NCI-H2196 treated with DMSO at 0.1 percent for 48 hours (cell line): ENCODE data around the gene CDA.

Source experiments
- DNase-seq: peaks from one replicate; lab custom pipeline; 2025; ENCODE audit not compliant: unreplicated experiment; lab: John Stamatoyannopoulos, UW

CDA gene

DNA sequence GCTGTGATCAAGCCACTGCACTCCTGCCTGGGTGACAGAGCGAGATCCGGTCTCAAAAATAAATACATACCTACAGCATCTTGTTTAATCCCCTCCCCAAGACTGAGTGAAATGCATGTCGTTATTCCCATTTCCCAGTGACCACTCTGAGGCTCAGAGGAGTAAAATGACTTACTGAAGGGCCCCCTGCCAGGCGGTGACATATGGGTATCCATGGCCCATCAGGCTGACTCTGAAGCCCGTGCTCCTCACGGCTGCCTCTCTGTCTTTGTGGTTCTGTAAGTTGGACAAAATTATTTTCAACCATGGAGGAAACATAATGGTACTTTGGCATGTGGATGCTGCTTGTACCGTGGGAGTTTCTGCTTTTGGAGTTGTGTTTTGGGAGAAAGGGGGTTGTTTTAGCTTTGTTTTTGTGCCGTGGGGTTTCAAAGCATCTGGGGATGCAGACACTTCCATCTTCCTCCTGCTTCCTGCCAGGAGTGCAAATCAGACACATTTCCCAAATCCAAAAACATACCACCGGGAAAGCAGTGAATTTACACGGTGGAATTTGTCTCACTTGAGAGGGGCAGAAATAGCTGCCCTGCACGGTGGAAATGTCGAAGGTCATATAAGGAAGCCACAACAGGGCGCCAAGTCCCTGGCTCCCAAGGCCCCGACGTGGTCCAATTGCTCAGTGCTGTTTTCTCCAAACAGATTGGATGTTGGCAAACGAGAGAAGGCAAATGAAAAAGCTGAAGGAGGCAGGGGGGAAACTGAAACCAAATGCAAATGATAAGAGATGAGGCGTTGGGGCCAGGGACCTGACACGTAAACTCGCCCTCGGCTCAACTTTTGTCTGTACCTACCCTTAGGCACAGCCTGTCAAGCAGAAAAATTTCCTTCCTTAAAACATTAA, 27.3 kb downstream of the CDA start:
- DNase-seq: no peak

DNA sequence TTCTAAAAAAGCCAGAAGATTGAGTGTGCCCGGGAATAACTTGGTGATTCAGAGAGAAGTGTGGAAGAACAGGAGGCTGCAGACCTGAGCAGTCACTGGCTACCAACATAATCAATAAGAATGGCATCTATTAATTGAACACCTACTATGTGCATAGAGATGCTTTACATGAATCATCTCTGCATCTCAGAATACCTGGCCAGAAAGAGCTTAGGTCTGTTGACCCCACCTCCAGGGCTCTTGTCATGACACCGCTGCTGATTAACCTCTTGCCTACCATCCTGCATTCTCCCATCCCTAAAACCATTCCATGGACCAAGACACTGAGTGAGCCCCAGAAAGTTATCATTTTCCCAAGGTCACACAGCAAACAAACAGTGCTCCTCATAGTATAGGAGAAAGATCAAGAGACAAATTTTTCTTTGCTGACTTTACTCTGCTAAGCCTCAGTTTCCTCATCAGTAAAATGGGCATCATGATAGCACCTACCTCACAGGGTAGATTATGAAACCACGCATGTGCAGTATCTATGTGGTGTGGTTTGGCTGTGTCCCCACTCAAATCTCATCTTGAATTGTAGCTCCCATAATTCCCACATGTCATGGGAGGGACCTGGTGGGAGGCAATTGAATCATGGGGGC, 28.1 kb downstream of the CDA start:
- DNase-seq: no peak

DNA sequence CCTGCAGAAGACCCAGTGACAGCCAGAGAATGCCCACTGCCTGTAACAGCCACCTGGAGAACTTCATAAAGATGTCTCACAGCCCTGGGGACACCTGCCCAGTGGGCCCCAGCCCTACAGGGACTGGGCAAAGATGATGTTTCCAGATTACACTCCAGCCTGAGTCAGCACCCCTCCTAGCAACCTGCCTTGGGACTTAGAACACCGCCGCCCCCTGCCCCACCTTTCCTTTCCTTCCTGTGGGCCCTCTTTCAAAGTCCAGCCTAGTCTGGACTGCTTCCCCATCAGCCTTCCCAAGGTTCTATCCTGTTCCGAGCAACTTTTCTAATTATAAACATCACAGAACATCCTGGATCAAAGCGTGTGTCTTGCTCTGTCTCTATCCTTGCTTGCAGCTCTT, 29.7 kb downstream of the CDA start:
- DNase-seq: no peak

DNA sequence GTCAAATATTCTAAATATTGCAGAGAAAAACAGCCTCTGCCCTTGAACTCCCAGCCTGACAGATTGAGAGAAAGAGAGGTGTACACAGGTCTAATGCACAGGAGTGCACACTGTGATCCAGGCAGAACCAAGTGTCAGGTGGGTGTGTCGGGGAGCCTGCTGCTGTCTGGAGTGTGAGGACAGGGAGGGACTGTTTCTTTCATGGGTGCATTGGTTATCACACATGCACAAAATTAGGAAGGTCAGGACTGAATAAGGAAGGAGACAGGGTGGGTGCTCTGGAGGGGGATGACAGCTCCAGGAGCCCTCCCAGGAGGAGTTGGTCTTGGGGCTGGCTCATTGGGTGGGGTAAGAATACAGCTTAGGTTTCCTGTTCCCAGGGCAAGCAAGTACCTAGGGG, 31.1 kb downstream of the CDA start:
- no peak for DNase-seq

DNA sequence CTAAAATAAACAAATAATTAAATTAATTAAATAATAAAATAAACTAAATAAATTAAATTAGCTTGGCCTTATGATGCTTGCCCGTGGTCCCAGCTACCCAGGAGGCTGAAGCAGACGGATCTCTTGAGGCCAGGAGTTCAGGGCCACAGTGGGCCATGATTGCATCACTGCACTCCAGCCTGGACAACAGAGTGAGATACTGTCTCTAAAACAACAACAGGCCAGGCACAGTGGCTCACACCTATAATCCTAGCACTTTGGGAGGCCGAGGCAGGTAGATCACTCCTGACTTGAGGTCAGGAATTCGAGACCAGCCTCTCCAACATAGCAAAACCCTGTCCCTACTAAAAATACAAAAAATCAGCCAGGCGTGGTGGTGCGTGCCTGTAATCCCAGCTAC, 32.1 kb downstream of the CDA start:
- no peak for DNase-seq

DNA sequence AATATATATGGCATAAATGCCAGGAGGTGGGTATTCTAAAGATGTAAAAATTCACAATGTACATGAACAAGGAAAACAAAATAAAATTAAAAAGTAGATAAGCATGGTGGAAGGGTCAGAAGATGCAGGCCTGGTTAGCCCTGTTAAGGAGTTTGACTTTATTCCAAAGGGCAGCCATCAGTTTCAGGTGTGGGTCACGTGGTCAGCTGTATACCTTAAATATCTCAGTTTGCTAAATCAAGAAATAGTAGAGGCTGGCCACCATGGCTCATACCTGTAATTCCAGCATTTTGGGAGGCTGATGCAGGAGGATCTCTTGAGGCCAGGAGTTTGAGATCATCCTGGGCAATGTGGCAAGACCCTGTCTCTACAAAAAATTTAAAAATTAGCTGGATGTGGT, 35.8 kb downstream of the CDA start:
- no peak for DNase-seq

DNA sequence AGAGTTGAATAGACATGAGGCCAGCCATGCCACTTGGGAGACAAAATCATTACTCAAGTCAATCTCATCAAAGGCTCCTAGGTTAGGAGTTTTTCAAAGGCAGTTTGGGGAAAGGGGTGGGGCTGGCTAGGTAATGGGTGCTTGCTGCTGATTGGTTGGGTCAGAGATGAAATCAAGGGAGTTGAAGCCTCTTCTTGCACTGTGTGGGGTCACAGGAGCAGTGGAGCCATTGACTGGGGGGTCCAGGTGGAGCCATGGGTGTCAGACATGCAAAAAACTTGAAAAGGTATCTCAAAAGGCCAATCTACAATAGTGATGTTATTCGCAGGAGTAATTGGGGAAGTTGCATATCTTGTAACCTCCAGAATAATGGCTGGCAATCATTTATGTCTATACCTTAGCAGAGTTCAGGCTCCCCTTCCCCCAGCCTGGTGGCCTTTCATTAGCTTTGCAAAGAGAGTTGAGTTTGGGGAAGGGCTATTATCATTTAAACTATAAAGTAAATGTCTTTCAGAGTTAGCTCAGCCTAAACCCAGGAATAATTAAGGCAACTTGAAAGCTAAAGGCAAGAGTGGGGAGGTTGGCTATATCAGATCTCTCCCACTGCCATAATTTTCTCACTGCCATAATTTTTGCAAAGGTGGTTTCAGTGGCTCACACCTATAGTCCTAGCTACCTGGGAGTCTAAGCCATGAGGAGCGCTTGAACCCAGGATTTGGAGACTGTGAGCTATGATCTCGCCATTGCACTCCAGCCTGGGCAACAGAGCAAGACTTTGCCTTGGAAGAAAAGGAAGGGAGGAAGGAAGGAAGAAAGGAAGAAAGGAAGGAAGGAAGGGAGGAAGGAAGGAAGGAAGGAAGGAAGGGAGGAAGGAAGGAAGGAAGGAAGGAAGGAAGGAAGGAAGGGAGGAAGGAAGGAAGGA, 36.5 kb downstream of the CDA start:
- DNase-seq: no peak

DNA sequence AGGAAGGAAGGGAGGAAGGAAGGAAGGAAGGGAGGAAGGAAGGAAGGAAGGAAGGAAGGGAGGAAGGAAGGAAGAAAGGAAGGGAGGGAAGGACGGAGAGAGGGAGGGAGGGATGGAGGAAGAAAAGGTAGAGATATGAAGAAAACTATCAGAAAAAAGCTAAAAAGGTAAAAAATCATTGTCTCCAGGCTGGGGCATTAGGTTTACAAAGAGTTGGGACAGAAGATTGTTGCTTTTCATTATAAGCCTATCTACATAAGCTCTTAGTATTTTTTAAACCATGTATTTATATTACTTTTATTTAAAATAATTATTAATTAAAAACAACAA, 37.2 kb downstream of the CDA start:
- DNase-seq: no peak

DNA sequence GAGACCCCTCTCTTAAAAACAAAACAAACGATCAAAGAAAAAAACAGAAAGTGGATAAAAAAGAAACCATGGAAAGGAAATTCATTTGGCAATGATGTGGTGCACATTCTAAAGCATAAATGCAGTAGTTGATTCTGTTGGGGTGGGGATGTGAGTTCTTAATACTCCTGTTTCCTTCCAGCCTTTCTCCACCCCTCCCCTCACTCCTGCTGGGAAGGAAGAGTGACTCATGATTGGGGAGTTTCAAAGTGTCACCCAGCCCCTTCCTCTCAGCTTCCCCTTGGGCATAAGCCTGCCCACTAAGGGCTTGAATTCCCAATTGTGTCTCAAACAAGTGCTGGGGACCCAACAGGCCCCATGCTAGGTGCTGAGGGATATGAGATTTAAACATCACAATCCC, 37.6 kb downstream of the CDA start:
- no peak for DNase-seq

DNA sequence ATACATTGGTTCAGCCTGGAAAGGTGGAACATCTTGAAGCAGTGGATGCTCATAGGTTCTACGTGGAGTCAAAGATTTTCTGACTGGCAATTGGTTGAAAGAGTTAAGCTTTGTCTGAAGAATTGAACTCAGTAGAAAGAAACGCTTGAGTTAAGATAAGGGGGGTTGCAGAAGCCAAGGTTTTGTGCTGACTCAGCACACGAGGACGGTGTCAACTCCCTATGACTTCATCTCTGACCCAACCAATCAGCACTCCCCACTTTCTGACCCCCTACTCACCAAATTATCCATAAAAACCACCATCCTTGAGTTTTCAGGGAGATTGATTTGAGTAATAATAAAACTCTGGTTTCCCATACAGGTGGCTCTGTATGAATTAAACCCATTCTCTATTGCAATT, 41.8 kb downstream of the CDA start:
- DNase-seq: no peak

DNA sequence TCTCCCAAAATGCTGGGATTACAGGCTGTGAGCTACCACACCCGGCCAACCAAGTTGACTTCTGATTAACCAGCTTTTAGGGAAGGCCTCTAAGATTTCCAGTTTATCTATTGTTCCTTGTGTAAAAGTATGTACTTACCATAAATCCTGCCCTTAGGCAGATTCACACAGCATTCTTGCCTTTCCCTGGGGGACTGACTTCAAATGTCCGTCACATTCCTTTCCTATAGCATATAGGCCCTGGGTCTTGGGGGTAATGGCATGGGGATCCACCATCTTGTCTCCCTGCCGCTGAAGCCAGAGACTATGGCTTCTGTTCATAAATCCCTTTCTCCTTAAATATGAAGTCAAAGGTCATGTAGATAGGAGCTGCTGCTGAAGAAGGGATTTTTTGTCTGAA, 43.5 kb downstream of the CDA start:
- DNase-seq: no peak

DNA sequence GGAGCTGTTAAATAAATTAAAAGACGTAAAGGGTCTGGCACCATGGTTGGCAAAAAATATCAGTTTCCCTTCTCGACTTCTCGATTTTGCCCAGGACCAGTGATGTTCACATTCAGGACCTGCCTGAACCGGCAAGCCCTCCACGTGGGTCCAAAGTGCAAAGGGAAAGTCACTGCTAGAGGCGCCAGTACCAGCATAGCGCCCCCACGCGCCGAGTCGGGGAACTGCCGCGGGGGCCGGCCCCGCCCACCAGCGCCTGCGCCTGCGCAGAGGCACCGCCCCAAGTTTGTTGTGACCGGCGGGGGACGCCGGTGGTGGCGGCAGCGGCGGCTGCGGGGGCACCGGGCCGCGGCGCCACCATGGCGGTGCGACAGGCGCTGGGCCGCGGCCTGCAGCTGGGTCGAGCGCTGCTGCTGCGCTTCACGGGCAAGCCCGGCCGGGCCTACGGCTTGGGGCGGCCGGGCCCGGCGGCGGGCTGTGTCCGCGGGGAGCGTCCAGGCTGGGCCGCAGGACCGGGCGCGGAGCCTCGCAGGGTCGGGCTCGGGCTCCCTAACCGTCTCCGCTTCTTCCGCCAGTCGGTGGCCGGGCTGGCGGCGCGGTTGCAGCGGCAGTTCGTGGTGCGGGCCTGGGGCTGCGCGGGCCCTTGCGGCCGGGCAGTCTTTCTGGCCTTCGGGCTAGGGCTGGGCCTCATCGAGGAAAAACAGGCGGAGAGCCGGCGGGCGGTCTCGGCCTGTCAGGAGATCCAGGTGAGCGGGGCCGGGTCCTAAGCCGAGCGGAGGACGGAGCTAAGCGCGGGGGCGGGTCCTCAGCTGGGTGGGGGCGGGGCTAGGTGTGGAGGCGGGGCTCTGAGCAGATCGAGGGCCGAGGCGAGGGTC, 44.5 kb downstream of the CDA start, which contains the start of gene PINK1:
Gene PINK1 (plus strand): TSS at position 269 of the 875 bp plus-strand sequence. CDS start 91 bp downstream, at position 360.
- peak; percentile 69 for DNase-seq

DNA sequence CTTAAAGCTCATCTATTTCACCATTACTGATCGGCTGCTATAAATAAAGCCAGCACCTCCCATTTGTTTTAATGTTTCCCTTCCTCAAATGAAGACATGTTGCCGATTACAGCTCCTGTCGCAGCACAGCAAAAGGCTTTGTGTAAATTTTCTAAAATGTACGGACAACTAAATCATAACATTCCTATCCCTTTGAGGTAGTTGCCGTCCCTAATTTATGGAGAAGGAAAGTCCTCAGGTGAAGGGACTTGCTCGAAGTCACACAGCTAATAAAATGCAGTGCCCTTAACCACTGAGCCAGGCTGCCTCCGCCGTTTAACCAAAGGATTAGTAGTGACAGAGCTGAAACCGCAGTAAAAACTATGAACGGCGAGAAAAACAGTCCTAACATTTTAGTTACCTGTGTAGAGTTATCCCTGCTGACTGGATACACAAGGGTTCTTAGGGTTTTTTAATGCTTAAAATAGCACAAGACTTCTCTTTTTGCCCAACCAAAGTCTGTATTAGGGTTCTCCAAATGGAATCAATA, 45.2 kb downstream of the CDA start:
- DNase-seq: no peak

DNA sequence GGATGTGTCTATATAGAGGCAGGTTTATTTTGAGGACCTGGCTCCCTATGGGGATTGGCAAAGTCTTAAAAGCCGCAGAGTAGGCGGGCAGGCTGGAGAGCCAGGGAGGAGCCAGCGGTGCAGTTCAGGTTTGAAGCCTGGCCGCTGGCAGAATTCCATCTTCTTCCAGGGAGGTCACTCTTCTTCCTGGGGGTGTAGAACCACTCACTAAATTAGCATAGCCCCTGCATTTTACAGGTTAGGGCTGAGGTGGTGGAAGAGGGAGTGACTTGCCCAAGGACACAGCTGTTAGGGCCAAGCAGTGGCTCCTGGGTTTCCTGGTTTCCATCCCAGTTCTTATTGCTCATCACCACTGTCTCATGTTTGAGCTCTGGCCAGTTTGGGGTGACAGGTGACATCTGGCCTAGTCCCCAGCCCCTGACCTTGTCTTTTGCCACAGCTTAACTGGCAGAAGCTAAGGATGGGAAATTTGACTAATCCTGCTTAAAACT, 45.7 kb downstream of the CDA start:
- no peak for DNase-seq

DNA sequence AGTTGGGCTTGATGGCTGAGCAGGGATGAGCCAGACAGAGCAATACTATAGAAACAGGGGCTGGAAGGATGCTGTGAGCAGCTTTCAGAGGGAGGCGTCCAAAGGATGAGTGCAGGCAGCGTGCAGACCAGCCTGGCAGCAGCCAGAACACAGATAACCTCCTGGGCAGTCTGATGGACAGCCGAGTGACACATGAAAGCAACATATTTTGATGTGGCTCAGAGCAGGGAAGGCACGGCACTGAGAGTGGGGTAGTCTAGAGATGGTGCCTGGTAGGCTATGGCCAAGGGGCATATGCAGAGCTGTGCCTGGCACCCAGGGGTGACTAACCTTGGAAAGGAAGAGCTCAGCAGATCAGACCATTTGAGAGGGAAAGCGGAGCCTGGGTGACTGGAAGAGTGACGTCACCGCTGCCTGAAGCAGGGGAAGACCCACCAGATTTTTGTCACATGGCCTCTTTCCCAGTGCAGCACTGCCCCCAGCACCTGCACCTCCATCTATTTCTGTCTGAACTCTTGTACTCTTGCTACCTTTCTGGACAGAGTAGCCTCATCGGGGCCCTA, 48.0 kb downstream of the CDA start:
- DNase-seq: no peak

DNA sequence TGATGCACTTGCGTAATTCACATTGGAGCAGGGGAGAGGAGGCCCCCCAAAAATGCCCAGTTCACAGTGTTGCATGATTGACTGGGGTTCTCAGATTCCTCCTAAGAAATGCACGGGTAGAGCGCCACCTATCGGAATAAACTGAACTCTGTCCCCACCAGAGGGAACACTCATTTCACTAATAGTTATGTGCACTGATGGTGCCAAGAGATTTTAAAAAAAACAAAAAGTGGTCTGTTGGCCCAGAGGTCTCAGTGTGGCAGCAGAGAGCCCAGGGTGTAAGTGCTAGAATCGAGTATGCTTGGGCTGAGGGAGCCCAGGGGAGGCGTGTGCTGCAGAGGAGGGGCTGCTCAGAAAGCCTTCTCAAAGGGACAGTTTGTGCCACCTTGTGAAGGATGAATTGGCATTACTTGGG, 51.3 kb downstream of the CDA start:
- DNase-seq: no peak

DNA sequence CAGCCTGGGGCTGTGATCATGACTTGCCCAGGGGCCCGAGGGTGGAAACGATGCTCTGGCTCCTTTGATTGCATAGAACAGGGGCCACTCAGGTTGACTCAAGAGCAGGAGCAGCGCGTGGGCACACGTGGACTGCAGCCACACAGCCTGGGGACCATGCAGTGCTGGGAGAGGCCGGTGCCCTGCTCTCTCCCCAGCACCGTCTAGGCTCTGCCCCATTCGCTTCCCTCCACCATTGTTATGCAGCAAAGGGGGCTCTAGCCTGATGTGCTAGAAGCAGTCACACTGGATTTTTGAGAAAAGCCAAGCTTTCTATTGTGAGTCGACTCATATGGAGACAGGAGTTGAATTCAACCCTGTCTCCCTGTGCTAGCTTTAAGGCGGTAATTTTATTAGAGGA, 53.1 kb downstream of the CDA start:
- DNase-seq: no peak

DNA sequence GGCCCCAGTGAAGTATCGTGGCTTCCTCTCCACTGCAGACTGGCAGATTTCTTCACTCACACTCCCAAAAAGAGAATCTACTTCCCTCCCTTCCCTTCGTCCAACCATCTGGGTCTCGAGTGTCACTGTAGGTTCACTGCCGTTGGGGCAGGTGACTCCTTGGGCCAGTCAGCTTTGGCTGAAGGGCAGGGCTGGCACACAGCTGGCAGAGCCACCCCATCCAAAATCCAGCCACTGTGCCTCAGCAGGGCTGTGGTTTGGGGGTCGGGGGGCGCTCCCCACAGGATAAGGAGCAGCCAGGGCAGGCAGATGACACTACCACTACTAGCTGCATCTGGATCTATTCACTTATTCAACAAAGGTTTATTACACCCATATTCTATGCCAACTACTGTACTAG, 54.2 kb downstream of the CDA start:
- DNase-seq: no peak

DNA sequence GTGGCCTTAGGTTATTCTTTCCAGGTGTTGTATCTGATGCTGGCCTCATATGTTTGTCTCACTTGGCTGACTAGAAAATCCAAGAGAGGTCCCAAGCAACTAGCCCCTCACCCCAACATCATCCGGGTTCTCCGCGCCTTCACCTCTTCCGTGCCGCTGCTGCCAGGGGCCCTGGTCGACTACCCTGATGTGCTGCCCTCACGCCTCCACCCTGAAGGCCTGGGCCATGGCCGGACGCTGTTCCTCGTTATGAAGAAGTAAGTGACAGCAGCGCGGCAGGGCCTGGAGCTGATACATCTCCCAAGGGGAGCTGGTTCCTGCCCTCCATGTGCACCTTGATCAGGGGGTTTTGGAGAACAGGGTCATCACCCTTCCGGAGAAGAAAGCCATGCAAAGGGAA, 55.5 kb downstream of the CDA start:
- DNase-seq: no peak

DNA sequence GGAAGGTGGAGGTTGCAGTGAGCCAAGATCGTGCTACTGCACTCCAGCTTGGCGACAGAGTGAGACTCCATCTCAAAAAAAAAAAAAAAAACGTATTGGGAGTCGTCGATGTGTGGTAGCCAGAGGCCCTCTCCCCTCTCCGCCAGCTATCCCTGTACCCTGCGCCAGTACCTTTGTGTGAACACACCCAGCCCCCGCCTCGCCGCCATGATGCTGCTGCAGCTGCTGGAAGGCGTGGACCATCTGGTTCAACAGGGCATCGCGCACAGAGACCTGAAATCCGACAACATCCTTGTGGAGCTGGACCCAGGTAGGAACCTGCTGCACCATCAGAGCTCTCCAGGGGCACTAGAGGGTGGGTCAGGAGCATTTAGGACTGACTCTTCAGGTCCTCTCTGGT, 56.5 kb downstream of the CDA start:
- no peak for DNase-seq
